Coronary artery (tissue), 2 donors: ENCODE measurements around the gene LIPE.

Source experiments
- DNase-seq: peaks from one replicate; pipeline ENCODE4 v3.0.0-alpha.2; 2017; ENCODE audit warnings: low spot score
- H3K27ac ChIP-seq, 2 donors: fragments of 200-600 bp; sonication (generic); one replicate each; pipeline ENCODE4 v1.5.1; 2016 to 2019
- H3K4me3 ChIP-seq: fragments of 200-600 bp; sonication (generic); 2 replicates; pipeline ENCODE4 v1.5.1; 2016; ENCODE audit warnings: mild to moderate bottlenecking, moderate library complexity
- TF ChIP-seq, protein P1 (sequence below): fragments of 200-600 bp; sonication (generic); IDR thresholded peaks from one replicate; pipeline ENCODE4 v1.5.1; 2019; ENCODE audit warnings: antibody characterized with exemption

The LIPE gene

DNA sequence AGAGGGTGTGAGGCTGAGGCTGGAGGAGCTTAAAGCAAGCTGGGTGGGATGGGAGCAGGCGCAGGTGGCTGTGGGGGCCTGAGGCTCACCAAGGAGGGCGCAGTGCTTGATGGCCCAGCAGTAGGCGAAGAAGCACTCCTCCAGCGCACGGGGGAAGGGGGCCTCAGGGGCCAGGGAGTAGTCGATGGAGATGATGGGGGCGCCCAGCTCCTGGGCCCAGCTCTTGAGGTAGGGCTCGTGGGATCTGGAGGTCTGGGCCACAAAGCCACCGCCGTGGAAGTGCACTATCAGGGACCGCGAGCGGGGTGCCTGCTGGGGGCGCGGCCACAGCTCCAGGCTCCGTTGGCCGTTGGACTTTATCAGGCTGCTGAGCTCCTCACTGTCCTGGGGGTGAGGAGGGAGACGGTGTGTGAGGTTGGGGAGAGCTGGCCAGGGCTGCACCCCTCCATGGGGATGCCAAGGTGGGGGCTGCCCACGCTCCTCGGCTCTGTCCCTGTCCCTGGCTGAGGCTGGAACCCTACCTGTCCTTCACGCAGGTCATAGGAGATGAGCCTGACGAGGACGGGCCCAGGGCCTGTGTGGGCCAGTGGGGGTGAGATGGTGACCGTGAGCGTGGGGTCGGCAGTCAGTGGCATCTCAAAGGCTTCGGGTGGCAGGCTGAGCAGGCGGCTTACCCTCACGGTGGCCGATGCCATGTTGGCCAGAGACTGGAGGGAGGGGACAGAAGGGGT, 19.9 kb downstream of the LIPE start:
- no peak overlapping the region for H3K4me3 ChIP-seq
- no peak overlapping the region for H3K27ac ChIP-seq
- TF ChIP-seq, protein P1, sequence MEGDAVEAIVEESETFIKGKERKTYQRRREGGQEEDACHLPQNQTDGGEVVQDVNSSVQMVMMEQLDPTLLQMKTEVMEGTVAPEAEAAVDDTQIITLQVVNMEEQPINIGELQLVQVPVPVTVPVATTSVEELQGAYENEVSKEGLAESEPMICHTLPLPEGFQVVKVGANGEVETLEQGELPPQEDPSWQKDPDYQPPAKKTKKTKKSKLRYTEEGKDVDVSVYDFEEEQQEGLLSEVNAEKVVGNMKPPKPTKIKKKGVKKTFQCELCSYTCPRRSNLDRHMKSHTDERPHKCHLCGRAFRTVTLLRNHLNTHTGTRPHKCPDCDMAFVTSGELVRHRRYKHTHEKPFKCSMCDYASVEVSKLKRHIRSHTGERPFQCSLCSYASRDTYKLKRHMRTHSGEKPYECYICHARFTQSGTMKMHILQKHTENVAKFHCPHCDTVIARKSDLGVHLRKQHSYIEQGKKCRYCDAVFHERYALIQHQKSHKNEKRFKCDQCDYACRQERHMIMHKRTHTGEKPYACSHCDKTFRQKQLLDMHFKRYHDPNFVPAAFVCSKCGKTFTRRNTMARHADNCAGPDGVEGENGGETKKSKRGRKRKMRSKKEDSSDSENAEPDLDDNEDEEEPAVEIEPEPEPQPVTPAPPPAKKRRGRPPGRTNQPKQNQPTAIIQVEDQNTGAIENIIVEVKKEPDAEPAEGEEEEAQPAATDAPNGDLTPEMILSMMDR: no peak
- DNase-seq: no peak

DNA sequence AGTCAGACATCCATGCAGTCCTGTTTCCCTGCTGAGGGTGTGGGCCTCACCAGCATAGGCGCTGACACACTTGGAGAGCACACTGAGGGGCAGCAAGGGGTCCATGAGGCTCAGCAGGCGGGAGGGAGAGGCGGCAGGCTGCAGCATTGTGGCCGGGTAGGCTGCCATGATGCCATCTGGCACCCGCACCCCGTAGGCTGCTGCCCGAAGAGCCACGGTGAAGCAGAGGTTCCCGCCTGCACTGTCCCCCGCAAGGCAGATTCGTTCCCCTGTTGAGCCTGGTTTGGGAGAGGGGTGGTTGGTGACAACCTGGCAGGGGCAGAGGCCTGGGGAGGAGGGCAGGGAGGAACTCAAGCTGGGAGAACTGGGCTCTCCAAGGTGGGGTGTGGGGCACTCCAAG, 21.1 kb downstream of the LIPE start:
- TF ChIP-seq, protein P1: no peak
- Histone ChIP-seq H3K4me3 (no peak overlapping the region), H3K27ac (no peak overlapping the region)
- DNase-seq: no peak

DNA sequence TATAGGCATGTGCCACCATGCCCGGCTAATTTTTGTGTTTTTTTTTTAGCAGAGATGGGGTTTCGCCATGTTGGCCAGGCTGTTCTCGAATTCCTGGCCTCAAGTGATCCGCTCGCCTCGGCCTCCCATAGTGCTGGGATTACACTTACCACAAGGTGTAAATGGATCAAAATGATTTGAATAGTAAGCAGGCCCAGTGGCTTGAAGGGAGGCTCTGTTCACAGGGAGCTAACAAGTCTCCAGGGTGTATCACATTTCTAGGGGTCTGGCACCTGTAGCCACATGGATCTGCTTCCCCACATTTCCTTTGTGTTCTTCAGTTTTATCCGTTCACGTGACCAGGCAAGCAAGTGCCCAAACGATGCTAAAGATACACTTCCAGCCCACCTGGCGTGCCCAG, 23.6 kb downstream of the LIPE start:
- TF ChIP-seq, protein P1: no peak
- no peak overlapping the region for H3K27ac ChIP-seq
- no peak for DNase-seq
- H3K4me3 ChIP-seq: no peak overlapping the region

DNA sequence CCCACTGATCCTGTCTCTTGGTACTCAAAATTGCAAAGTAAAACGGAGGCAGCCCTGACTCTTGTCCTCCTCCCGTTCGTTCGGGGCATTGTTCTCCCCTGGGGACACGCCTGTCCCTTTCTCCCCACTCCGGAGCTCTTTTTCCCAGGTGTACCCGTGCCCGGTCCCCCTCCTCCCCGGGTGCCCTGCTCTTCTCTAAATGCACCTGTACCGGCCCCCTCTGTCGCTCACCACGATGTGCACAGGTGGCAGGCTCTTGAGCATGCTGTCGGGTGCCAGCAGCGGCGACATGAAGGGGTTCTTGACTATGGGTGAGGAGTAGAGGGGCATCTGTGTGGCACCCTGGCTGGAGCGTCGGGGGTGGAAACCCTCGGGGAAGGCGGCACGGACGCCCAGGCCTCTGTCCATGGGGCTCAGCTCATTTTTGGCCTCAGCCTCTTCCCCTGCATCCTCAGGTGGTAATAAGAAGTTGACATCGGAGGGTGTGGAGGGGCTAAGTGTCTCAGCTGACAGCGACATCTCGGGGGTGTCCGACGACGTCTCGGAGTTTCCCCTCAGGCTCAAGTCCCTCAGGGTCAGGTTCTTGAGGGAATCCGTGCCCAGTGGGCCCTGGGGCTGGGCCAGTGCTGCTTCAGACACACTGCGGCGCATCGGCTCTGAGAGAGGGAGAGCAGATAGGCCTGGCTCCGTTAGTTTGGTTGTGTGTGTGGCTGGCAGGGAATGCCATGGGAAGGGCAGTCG, 24.6 kb downstream of the LIPE start:
- Histone ChIP-seq H3K4me3 (peak overlapping the region; percentile 71), H3K27ac (peak overlapping the region in 1 of 2 donors; percentile 55)
- TF ChIP-seq, protein P1: no peak
- no peak for DNase-seq

- TF ChIP-seq, protein P1: peak; percentile 69
- DNase-seq: peak; percentile 83
- H3K27ac ChIP-seq: peak overlapping the region in 1 of 2 donors; percentile 55
Measured at GRCh38 chr19:42401365-42402303, 25.6 kb downstream of the LIPE start.

DNA sequence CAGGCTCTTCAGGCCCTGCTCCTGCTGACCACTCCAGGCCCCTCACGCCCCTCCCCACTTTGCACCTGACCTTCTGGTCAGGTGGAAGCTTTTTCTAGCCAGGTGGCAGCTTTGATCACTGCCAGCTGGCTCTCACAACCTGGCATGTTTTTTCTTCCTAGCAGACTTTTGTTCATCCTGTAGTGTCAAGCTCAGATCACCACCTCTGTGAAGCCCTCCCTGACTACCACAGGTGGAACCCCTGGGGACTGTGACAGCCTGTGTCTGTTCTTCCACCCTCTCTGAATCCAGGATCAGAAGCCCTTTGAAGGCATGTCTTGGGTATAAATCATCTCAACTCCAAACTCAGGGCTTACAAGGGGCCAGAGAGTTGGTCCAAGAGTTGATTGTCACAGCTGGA, 26.8 kb downstream of the LIPE start:
- H3K4me3 ChIP-seq: no peak overlapping the region
- H3K27ac ChIP-seq: no peak overlapping the region
- TF ChIP-seq, protein P1: no peak
- DNase-seq: no peak

More at GRCh38 chr19:42401365-42402303, 25.6 kb downstream of the LIPE start:
- peak overlapping the region; percentile 71 for H3K4me3 ChIP-seq
